GM19438 (cell line): ENCODE results near the gene ANKRD39.
A peak's percentile ranks its signal among the peaks of the same experiment; 100 is the strongest.
"Not testable (repeated sequence)": the region's sequence is repeated elsewhere in the genome, so short reads cannot be mapped to it uniquely, and the experiment has no call there.

ENCODE experiments used
- ATAC-seq: cut with Tn5 transposase; IDR thresholded peaks from one replicate; pipeline ENCODE4 v1.9.1; 2021; ENCODE audit warnings: low read depth; ENCODE audit not compliant: unreplicated experiment

The ANKRD39 gene

GRCh38 chr2:96857667-96858372 is at the start of gene ANKRD39:
Gene ANKRD39 (minus strand): TSS chr2:96858016. CDS start chr2:96857987, 29 bp downstream.
- ATAC-seq = peak; percentile 90

- no peak for ATAC-seq
Observed at GRCh38 chr2:96906729-96907114, 48.9 kb upstream of the ANKRD39 start.

GRCh38 chr2:96903815-96904214 is 46.0 kb upstream of the ANKRD39 start:
- ATAC-seq = no peak

- ATAC-seq = no peak
Observed at GRCh38 chr2:96903318-96903717, 45.5 kb upstream of the ANKRD39 start.

- ATAC-seq = no peak
Observed at GRCh38 chr2:96900237-96900636, 42.4 kb upstream of the ANKRD39 start.

GRCh38 chr2:96899413-96899741 is 41.6 kb upstream of the ANKRD39 start:
- ATAC-seq = no peak

- no peak for ATAC-seq
Observed at GRCh38 chr2:96898641-96899412, 41.0 kb upstream of the ANKRD39 start.

GRCh38 chr2:96898135-96898505 is 40.3 kb upstream of the ANKRD39 start:
- ATAC-seq = no peak

- ATAC-seq = no peak
Observed at GRCh38 chr2:96897491-96898134, 39.8 kb upstream of the ANKRD39 start.

- no peak for ATAC-seq
Observed at GRCh38 chr2:96895746-96896651, 38.2 kb upstream of the ANKRD39 start.

GRCh38 chr2:96895032-96895745 is 37.4 kb upstream of the ANKRD39 start:
- no peak for ATAC-seq

- no peak for ATAC-seq
Observed at GRCh38 chr2:96894151-96894531, 36.3 kb upstream of the ANKRD39 start.

- ATAC-seq = no peak
Observed at GRCh38 chr2:96893289-96894150, 35.7 kb upstream of the ANKRD39 start.

GRCh38 chr2:96891591-96892333 is 33.9 kb upstream of the ANKRD39 start:
- no peak for ATAC-seq

- no peak for ATAC-seq
Observed at GRCh38 chr2:96890726-96891385, 33.0 kb upstream of the ANKRD39 start.

GRCh38 chr2:96890252-96890651 is 32.4 kb upstream of the ANKRD39 start:
- no peak for ATAC-seq

GRCh38 chr2:96889502-96889901 is 31.7 kb upstream of the ANKRD39 start:
- not testable (repeated sequence) for ATAC-seq
